AG08395 (cell line): ENCODE results near the gene TIMM10.

Experiments
- DNase-seq: peaks from one replicate; pipeline ENCODE4 v3.0.0; 2012; ENCODE audit warnings: mixed read lengths, low spot score

Gene TIMM10

GRCh38 chr11:57530596-57531507 lies at the start of gene TIMM10:
Gene TIMM10, minus strand, starts transcription at chr11:57530754. Its CDS starts 565 bp downstream, at chr11:57530189.
- peak; percentile 95 for DNase-seq

GRCh38 chr11:57574061-57574460 lies 43.5 kb upstream of the TIMM10 start:
- DNase-seq = no peak

GRCh38 chr11:57571606-57572005 lies 41.1 kb upstream of the TIMM10 start:
- DNase-seq = no peak

- no peak for DNase-seq
Measured at GRCh38 chr11:57568330-57568766, 37.8 kb upstream of the TIMM10 start.

GRCh38 chr11:57567515-57568329 lies 37.2 kb upstream of the TIMM10 start, which contains the start of gene UBE2L6:
Gene UBE2L6, minus strand, starts transcription at chr11:57567672. Its CDS starts 61 bp downstream, at chr11:57567611.
- peak; percentile 87 for DNase-seq

GRCh38 chr11:57566905-57567514 lies 36.5 kb upstream of the TIMM10 start:
- DNase-seq = no peak

GRCh38 chr11:57566005-57566904 lies 35.7 kb upstream of the TIMM10 start:
- peak; percentile 51 for DNase-seq

- no peak for DNase-seq
Measured at GRCh38 chr11:57562596-57562995, 32.0 kb upstream of the TIMM10 start.

- DNase-seq = no peak
Measured at GRCh38 chr11:57560146-57560545, 29.6 kb upstream of the TIMM10 start.

- DNase-seq = no peak
Measured at GRCh38 chr11:57556041-57556440, 25.5 kb upstream of the TIMM10 start.

GRCh38 chr11:57555393-57555792 lies 24.8 kb upstream of the TIMM10 start:
- no peak for DNase-seq

GRCh38 chr11:57552479-57552878 lies 21.9 kb upstream of the TIMM10 start:
- DNase-seq = no peak

- DNase-seq = no peak
Measured at GRCh38 chr11:57551941-57552340, 21.4 kb upstream of the TIMM10 start.

GRCh38 chr11:57549983-57550382 lies 19.4 kb upstream of the TIMM10 start:
- DNase-seq = no peak

- DNase-seq = no peak
Measured at GRCh38 chr11:57547854-57548377, 17.4 kb upstream of the TIMM10 start.

GRCh38 chr11:57546869-57547475 lies 16.4 kb upstream of the TIMM10 start:
- DNase-seq = peak; percentile 77

- no peak for DNase-seq
Measured at GRCh38 chr11:57546451-57546850, 15.9 kb upstream of the TIMM10 start.

- no peak for DNase-seq
Measured at GRCh38 chr11:57545883-57546282, 15.3 kb upstream of the TIMM10 start.

GRCh38 chr11:57544566-57544965 lies 14.0 kb upstream of the TIMM10 start:
- no peak for DNase-seq

GRCh38 chr11:57543593-57543992 lies 13.0 kb upstream of the TIMM10 start:
- DNase-seq = no peak

- no peak for DNase-seq
Measured at GRCh38 chr11:57542582-57542981, 12.0 kb upstream of the TIMM10 start.
